ENCODE measurements around the gene NAGLU.

GRCh38 chr17:42530952-42531454 is 5.0 kb upstream of the NAGLU start:
- TF ChIP-seq, protein P1, sequence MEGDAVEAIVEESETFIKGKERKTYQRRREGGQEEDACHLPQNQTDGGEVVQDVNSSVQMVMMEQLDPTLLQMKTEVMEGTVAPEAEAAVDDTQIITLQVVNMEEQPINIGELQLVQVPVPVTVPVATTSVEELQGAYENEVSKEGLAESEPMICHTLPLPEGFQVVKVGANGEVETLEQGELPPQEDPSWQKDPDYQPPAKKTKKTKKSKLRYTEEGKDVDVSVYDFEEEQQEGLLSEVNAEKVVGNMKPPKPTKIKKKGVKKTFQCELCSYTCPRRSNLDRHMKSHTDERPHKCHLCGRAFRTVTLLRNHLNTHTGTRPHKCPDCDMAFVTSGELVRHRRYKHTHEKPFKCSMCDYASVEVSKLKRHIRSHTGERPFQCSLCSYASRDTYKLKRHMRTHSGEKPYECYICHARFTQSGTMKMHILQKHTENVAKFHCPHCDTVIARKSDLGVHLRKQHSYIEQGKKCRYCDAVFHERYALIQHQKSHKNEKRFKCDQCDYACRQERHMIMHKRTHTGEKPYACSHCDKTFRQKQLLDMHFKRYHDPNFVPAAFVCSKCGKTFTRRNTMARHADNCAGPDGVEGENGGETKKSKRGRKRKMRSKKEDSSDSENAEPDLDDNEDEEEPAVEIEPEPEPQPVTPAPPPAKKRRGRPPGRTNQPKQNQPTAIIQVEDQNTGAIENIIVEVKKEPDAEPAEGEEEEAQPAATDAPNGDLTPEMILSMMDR (IDR thresholded peaks at IDR 0.05): no peak
- TF ChIP-seq ZFX (IDR thresholded peaks at IDR 0.05; ENCODE audit: borderline replicate concordance): no peak
